HK-2 (cell line): ENCODE results near the gene ENPP7.

Experiments
- DNase-seq: peaks from one replicate; pipeline ENCODE4 v3.0.0-alpha.2; 2018; ENCODE audit not compliant: unreplicated experiment

Gene ENPP7

GRCh38 chr17:79704691-79705090, 26.1 kb upstream of the ENPP7 start:
- DNase-seq = no peak

DNA sequence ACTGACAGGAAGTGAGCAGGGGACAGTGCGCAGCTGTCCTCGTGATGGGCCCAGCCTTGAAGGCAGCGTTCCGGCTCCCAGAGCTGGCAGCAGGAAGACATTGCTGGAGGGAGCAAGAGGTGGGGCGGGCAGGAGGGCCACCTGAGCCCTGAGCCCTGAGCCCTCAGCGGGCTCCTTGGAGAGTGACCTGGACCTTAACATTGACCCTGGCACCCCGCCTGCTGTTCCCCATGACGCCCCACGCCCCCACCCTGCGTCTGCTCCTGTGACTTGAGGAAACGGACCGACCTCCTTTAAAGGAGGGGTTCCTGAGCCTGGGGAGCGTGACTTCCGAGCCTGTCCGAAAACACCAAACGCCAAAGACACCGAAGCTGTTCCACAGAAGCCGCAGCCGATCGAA, 25.1 kb upstream of the ENPP7 start:
- DNase-seq = no peak

- no peak for DNase-seq
Observed at GRCh38 chr17:79706931-79707850, 23.6 kb upstream of the ENPP7 start.

GRCh38 chr17:79707931-79708891, 22.5 kb upstream of the ENPP7 start:
- DNase-seq = peak; percentile 35

DNA sequence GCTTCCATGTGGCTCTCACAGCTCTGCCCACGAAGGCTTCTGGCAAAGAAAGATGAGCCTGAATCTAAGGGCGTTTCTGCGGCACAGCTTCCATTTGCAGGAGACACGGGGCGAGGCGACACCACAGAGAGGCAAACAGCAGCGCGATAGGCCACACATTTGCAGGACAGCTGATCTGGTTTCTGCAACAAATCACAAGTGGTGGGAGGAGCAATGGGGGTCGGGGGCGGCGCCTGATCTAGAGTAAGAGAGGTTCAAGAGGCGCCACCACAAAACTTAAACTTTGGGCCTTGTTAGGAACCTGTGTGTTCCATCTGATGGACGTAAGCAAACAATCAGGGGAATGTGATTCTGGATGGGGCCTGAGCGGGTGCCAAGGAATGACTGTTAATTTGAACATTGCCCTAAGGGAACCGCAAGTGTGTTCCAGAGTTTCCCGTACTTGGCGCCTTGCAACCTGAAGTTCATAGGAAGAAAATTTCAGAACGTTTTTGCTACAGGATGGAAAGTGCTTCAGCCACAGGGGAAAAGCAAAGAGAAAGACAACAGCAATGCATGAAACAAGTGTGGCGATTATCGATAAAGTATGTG, 18.9 kb upstream of the ENPP7 start:
- DNase-seq = no peak

GRCh38 chr17:79713391-79713790, 17.4 kb upstream of the ENPP7 start:
- no peak for DNase-seq

GRCh38 chr17:79714176-79715097, 16.3 kb upstream of the ENPP7 start:
- DNase-seq = no peak

GRCh38 chr17:79715098-79715942, 15.4 kb upstream of the ENPP7 start:
- DNase-seq = no peak

- no peak for DNase-seq
Observed at GRCh38 chr17:79715943-79716797, 14.6 kb upstream of the ENPP7 start.

DNA sequence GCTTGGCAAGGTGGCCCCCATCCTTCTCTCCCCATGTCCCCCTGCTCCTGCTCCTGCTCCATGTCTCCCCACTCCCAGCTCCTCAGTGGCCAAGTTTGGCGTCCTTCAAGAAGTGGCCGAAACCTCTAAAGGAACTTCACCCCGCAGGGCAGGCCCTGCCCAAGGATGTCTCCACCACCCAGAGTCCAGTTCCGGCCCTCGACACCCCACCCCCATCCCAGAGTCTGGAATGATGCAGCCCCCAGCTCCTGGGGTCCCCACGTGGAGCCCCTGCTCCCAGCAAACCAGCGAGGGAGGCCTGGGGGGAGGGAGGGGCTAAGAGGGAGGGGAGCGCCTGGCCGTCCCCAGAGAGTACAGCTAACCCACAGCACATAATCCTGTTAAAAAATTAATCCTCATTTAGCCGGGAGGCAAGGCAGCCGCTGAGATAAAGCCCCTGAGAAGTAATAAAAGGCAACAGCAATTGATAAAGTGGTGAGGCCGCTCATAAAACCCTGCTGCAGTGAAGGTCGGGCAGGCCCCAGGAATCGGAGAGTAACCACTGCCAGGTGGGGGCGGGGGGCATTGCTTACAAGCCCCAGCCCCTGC, 9.9 kb upstream of the ENPP7 start:
- DNase-seq = no peak

GRCh38 chr17:79721993-79722671, 8.6 kb upstream of the ENPP7 start:
- no peak for DNase-seq

GRCh38 chr17:79722787-79723186, 8.0 kb upstream of the ENPP7 start:
- no peak for DNase-seq

GRCh38 chr17:79728169-79728907, 2.4 kb upstream of the ENPP7 start:
- peak; percentile 68 for DNase-seq

DNA sequence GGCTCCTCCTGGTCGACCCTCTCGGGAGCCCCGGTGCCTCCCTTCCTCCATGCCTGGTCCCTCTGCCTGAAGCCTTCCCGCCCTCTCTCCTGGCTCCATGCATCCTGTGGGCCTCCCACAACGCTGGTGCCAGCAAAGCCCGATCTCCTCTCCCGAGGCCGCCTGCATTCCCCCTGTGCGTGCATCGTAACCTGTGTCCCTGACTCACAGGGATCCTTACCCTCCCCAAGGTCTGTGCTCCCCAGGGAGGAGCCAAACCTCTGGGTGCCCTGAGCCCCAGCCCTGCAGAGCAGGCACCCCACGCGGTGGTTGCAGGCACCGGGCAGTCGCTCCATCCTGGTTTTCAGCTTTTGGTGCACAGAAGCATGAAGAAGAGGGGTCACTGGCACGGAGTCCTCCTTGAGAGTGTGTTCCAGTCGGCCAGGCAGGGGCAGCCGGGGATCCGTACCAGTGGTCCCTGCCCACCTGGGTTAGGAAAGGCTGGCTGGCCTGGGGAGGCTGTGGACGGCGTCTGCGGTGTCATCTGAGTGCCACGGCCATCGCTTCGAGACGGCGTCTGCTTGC, 1.8 kb upstream of the ENPP7 start:
- DNase-seq = no peak

- DNase-seq = no peak
Observed at GRCh38 chr17:79729761-79730160, 982 bp upstream of the ENPP7 start.

GRCh38 chr17:79730437-79730768, 340 bp upstream of the ENPP7 start:
- DNase-seq = no peak

- DNase-seq = no peak
Observed at GRCh38 chr17:79732254-79732653, 1.5 kb downstream of the ENPP7 start.
